ENCODE data around the gene OTULINL. TPM values are rescaled to one million over a fixed set of nuclear protein-coding genes. Genes with fewer than 3 reads are reported as not detected.

The OTULINL gene
- polyA plus RNA-seq, 6 donors from 2014 or later = 0.06 to 0.85 (median 0.33) TPM

GRCh38 chr5:14579731-14580397 lies 1.7 kb upstream of the OTULINL start:
- Mint-ChIP-seq H3K4me1 (peaks cover 7 to 18% (median 10%) of the 10 kb centered on the region in 3 donors), H3K36me3 (no peaks in the 10 kb centered on the region), H3K27ac (peak overlapping the region in 1 of 6 donors; percentile 29), H3K9me3 (peaks cover 0 to 5% (median 0%) of the 10 kb centered on the region in 7 donors), H3K27me3 (peaks cover 23 to 57% (median 41%) of the 10 kb centered on the region in 3 donors), H3K4me3 (peak overlapping the region in 2 of 8 donors; percentile 81 to 85)
- DNase-seq (no peak), ATAC-seq (ENCODE audit: low read depth in 2 of 2) (no peak)

- Mint-ChIP-seq H3K4me3 (peak overlapping the region; percentile 44 to 85 (median 82)), H3K27ac (peak overlapping the region in 2 of 6 donors; percentile 32 to 46), H3K9me3 (peaks cover 0 to 5% (median 0%) of the 10 kb centered on the region in 7 donors), H3K27me3 (peaks cover 23 to 59% (median 43%) of the 10 kb centered on the region in 3 donors), H3K4me1 (peaks cover 7 to 15% (median 10%) of the 10 kb centered on the region in 3 donors), H3K36me3 (no peaks in the 10 kb centered on the region)
- DNase-seq (no peak), ATAC-seq (ENCODE audit: low read depth in 2 of 2) (no peak)
Measured at GRCh38 chr5:14580398-14581034, 1.1 kb upstream of the OTULINL start.

GRCh38 chr5:14581891-14582796 lies 552 bp downstream of the OTULINL start:
- Mint-ChIP-seq H3K27me3 (peaks cover 25 to 71% (median 43%) of the 10 kb centered on the region in 3 donors), H3K36me3 (no peaks in the 10 kb centered on the region), H3K4me1 (peaks cover 7 to 15% (median 10%) of the 10 kb centered on the region in 3 donors), H3K27ac (peak overlapping the region in 1 of 6 donors; percentile 79), H3K4me3 (peak overlapping the region; percentile 57 to 88 (median 73)), H3K9me3 (peaks cover 0 to 5% (median 0%) of the 10 kb centered on the region in 7 donors)
- peak; percentile 77 to 83 for ATAC-seq (ENCODE audit: low read depth in 2 of 2)
- DNase-seq = peak; percentile 59

GRCh38 chr5:14582797-14583137 lies 1.2 kb downstream of the OTULINL start:
- Mint-ChIP-seq H3K9me3 (peaks cover 0 to 4% (median 0%) of the 10 kb centered on the region in 7 donors), H3K4me1 (peaks cover 7 to 15% (median 10%) of the 10 kb centered on the region in 3 donors), H3K27me3 (peaks cover 27 to 70% (median 43%) of the 10 kb centered on the region in 3 donors), H3K36me3 (no peaks in the 10 kb centered on the region), H3K27ac (no peak overlapping the region), H3K4me3 (peak overlapping the region; percentile 68 to 88 (median 73))
- ATAC-seq (ENCODE audit: low read depth in 2 of 2) = no peak
- DNase-seq = no peak

GRCh38 chr5:14584848-14585247 lies 3.3 kb downstream of the OTULINL start:
- Mint-ChIP-seq H3K36me3 (no peaks in the 10 kb centered on the region), H3K4me1 (peaks cover 10 to 15% (median 11%) of the 10 kb centered on the region in 3 donors), H3K27me3 (peaks cover 13 to 49% (median 37%) of the 10 kb centered on the region in 3 donors), H3K4me3 (peak overlapping the region in 1 of 8 donors; percentile 31), H3K9me3 (peaks cover 0 to 5% (median 0%) of the 10 kb centered on the region in 7 donors), H3K27ac (no peak overlapping the region)
- DNase-seq = no peak
- no peak for ATAC-seq (ENCODE audit: low read depth in 2 of 2)

GRCh38 chr5:14587150-14587549 lies 5.6 kb downstream of the OTULINL start:
- Mint-ChIP-seq H3K27ac (no peak overlapping the region), H3K4me3 (no peak overlapping the region), H3K9me3 (peaks cover 0 to 5% (median 0%) of the 10 kb centered on the region in 7 donors), H3K36me3 (no peaks in the 10 kb centered on the region), H3K4me1 (peaks cover 5 to 16% (median 6%) of the 10 kb centered on the region in 3 donors), H3K27me3 (peaks cover 4 to 37% (median 25%) of the 10 kb centered on the region in 3 donors)
- ATAC-seq (ENCODE audit: low read depth in 2 of 2) (no peak), DNase-seq (no peak)

GRCh38 chr5:14588145-14588544 lies 6.6 kb downstream of the OTULINL start:
- Mint-ChIP-seq H3K36me3 (no peaks in the 10 kb centered on the region), H3K4me3 (no peak overlapping the region), H3K27ac (no peak overlapping the region), H3K9me3 (peaks cover 0 to 5% (median 0%) of the 10 kb centered on the region in 7 donors), H3K4me1 (peaks cover 5 to 11% (median 8%) of the 10 kb centered on the region in 3 donors), H3K27me3 (peaks cover 4 to 31% (median 25%) of the 10 kb centered on the region in 3 donors)
- DNase-seq (no peak), ATAC-seq (ENCODE audit: low read depth in 2 of 2) (no peak)

- H3K4me3 Mint-ChIP-seq = no peak overlapping the region
- ATAC-seq (ENCODE audit: low read depth in 2 of 2) = no peak
- peaks cover 0 to 5% (median 0%) of the 10 kb centered on the region in 7 donors for H3K9me3 Mint-ChIP-seq
- no peak for DNase-seq
- H3K27ac Mint-ChIP-seq = no peak overlapping the region
- peaks cover 12 to 19% (median 16%) of the 10 kb centered on the region in 3 donors for H3K4me1 Mint-ChIP-seq
- H3K36me3 Mint-ChIP-seq = no peaks in the 10 kb centered on the region
- peaks cover 4 to 25% (median 19%) of the 10 kb centered on the region in 3 donors for H3K27me3 Mint-ChIP-seq
Measured at GRCh38 chr5:14588758-14589543, 7.4 kb downstream of the OTULINL start.

- Mint-ChIP-seq H3K27me3 (peaks cover 4 to 15% (median 8%) of the 10 kb centered on the region in 3 donors), H3K36me3 (no peaks in the 10 kb centered on the region), H3K4me1 (peaks cover 27 to 39% (median 36%) of the 10 kb centered on the region in 3 donors), H3K4me3 (no peak overlapping the region), H3K27ac (no peak overlapping the region), H3K9me3 (peaks cover 0 to 5% (median 0%) of the 10 kb centered on the region in 7 donors)
- DNase-seq (no peak), ATAC-seq (ENCODE audit: low read depth in 2 of 2) (no peak)
Measured at GRCh38 chr5:14590949-14591348, 9.4 kb downstream of the OTULINL start.

GRCh38 chr5:14591548-14591947 lies 10.0 kb downstream of the OTULINL start:
- peaks cover 4 to 13% (median 8%) of the 10 kb centered on the region in 3 donors for H3K27me3 Mint-ChIP-seq
- ATAC-seq (ENCODE audit: low read depth in 2 of 2) (no peak), DNase-seq (no peak)
- H3K9me3 Mint-ChIP-seq = peaks cover 0 to 5% (median 0%) of the 10 kb centered on the region in 7 donors
- no peaks in the 10 kb centered on the region for H3K36me3 Mint-ChIP-seq
- H3K4me1 Mint-ChIP-seq = peaks cover 29 to 43% (median 41%) of the 10 kb centered on the region in 3 donors
- no peak overlapping the region for H3K27ac Mint-ChIP-seq
- H3K4me3 Mint-ChIP-seq = no peak overlapping the region

GRCh38 chr5:14593326-14594021 lies 11.9 kb downstream of the OTULINL start:
- no peaks in the 10 kb centered on the region for H3K36me3 Mint-ChIP-seq
- peaks cover 29 to 46% (median 43%) of the 10 kb centered on the region in 3 donors for H3K4me1 Mint-ChIP-seq
- peak overlapping the region in 2 of 8 donors; percentile 4 to 11 for H3K4me3 Mint-ChIP-seq
- DNase-seq (no peak), ATAC-seq (ENCODE audit: low read depth in 2 of 2) (peak in 1 of 2 donors; percentile 20)
- H3K27me3 Mint-ChIP-seq = peaks cover 0 to 8% (median 5%) of the 10 kb centered on the region in 3 donors
- no peak overlapping the region for H3K27ac Mint-ChIP-seq
- H3K9me3 Mint-ChIP-seq = peaks cover 0 to 5% (median 0%) of the 10 kb centered on the region in 7 donors
